ENCODE data around the gene DCAF5. TPM values are rescaled to one million over a fixed set of nuclear protein-coding genes. Genes with fewer than 3 reads are reported as not detected.
A peak's percentile ranks its signal among the peaks of the same experiment; 100 is the strongest.

The DCAF5 gene
- total and polyA plus RNA-seq, 12 donors, result 14.1 to 63.1 (median 57.4) TPM

DNA sequence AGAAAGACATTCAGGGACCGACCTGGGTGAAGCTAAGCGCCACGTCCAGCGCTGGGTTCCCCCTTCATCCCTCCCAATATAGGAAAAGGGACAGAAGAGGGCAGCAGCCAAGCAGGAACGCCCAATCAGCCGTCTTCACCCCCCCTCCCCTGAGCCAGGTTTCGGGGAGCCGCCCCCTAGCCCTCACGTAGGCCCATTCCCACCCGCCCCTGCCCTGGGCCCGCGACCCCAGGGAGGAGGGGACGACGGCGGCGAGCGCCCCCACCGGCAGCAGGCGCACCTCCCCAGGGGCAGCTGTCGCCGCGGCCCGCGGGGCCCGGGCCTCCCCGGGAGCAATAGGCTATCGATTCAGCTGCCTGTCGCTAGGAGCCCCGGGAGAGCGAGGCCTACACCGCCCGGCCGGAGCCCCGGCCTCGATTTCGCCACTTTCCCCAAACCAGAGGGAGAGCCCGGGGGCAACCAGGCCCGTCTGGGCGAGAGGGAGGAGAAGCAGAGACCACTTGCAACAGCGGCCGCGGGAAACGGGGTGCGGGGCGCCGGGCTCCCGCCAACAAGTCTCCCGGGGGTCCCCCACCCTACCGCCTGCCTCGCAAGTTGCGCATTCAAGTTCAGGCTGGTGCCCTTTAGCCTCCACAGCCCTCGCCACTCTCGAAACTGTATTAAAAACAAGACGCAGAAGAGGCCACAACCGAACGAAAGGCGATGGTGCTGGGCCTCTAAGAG lies 1.3 kb downstream of the DCAF5 start:
- Histone ChIP-seq H3K4me1 (peaks cover 3 to 50% (median 39%) of the 10 kb centered on the region in 9 donors), H3K27ac (peak overlapping the region; percentile 71 to 98 (median 94)), H3K36me3 (peaks cover 0 to 29% (median 0%) of the 10 kb centered on the region in 9 donors), H3K4me3 (peak overlapping the region; percentile 79 to 98 (median 90)), H3K27me3 (no peaks in the 10 kb centered on the region), H3K9me3 (no peaks in the 10 kb centered on the region)
- 0 to 1% methylated on average over 55 to 57 of the region's 57 CpGs for WGBS, 2 donors
- TF ChIP-seq, protein P1, sequence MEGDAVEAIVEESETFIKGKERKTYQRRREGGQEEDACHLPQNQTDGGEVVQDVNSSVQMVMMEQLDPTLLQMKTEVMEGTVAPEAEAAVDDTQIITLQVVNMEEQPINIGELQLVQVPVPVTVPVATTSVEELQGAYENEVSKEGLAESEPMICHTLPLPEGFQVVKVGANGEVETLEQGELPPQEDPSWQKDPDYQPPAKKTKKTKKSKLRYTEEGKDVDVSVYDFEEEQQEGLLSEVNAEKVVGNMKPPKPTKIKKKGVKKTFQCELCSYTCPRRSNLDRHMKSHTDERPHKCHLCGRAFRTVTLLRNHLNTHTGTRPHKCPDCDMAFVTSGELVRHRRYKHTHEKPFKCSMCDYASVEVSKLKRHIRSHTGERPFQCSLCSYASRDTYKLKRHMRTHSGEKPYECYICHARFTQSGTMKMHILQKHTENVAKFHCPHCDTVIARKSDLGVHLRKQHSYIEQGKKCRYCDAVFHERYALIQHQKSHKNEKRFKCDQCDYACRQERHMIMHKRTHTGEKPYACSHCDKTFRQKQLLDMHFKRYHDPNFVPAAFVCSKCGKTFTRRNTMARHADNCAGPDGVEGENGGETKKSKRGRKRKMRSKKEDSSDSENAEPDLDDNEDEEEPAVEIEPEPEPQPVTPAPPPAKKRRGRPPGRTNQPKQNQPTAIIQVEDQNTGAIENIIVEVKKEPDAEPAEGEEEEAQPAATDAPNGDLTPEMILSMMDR (IDR thresholded peaks at IDR 0.05), result peak; percentile 32 to 75 (median 63)
- DNase-seq, result peak; percentile 67 to 78
- intact Hi-C loops (cut with DNase I), result loop anchor here in 6 of 10 donors (2.0 to 10.0 kb wide), 5 partner anchors 21 to 91 kb away; partner anchors contain the start of gene EXD2 (in 4 of the 6)
- peak; percentile 73 to 91 (median 78) for ATAC-seq

DNA sequence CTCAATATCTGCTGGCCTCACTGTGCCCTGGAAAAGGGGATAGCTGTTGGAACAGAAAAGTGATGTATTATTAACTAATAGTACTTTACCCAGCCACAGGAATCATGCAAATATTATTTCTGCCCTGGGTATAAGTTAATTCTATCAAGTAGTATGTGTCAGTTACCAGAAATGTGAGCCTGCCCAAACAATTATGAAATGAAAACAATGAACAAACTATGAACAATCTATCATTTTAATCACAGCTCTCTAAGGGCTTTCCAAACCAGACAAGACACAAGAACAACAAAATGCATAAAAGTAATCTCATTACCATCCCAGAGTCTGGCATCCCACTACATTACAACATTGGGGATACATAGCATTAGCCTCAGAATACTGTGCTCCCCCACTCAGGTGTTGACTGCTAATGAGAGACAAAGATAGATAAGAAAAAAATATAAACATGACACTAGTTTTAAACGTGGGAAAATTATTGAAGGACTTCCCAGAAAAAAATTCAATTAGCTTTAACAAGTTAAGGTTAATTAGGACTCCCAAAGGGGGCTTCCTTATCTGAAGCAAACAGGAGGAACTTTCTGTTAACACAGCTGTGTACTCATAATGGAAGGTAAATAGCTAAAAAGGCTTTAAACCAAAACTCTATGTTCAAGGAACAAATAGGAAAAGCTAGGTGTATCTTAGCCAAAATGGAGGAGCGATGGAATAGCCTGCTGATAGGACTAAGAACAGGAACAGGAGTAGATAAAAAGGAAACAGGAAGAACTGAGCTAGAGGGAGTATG lies 3.3 kb downstream of the DCAF5 start:
- intact Hi-C loops (cut with DNase I), result loop anchor here in 7 of 10 donors (2.0 to 10.0 kb wide), 6 partner anchors 19 to 215 kb away; partner anchors contain the start of gene EXD2 (in 4 of the 7)
- DNase-seq, result no peak
- peak overlapping the region in 3 of 10 donors; percentile 20 to 98 (median 93) for H3K27ac ChIP-seq
- H3K4me1 ChIP-seq, result peaks cover 3 to 54% (median 36%) of the 10 kb centered on the region in 9 donors
- no peaks in the 10 kb centered on the region for H3K27me3 ChIP-seq
- H3K4me3 ChIP-seq, result no peak overlapping the region
- no peaks in the 10 kb centered on the region for H3K9me3 ChIP-seq
- peaks cover 0 to 39% (median 0%) of the 10 kb centered on the region in 9 donors for H3K36me3 ChIP-seq
- TF ChIP-seq, protein P1 (IDR thresholded peaks at IDR 0.05), result no peak
- 28 to 30% methylated on average over 2 of the region's 2 CpGs for WGBS, 2 donors
- no peak for ATAC-seq

DNA sequence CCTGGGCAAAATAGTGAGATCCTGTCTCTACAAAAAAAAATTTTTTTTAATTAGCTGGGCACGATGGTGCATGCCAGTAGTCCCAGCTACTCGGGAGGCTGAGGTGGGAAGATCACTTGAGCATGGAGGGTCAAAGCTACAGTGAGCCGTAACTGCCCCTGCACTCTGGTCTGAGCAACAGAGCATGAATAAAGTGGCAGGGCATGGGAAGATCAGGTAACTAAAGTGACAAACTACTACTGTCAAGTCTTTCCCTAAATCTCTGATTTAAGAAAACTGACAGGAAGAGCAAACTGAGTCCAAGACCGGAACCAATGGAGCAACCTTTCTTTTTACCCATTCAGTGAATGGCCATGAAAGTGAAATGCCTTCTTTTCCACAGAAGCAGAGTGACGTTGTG lies 10.8 kb downstream of the DCAF5 start:
- ATAC-seq (no peak), DNase-seq (no peak)
- TF ChIP-seq, protein P1 (IDR thresholded peaks at IDR 0.05), result no peak
- 88 to 92% methylated on average over 5 of the region's 5 CpGs for WGBS, 2 donors
- Histone ChIP-seq H3K27me3 (no peaks in the 10 kb centered on the region), H3K36me3 (peaks cover 0 to 56% (median 0%) of the 10 kb centered on the region in 9 donors), H3K27ac (no peak overlapping the region), H3K4me3 (no peak overlapping the region), H3K9me3 (no peaks in the 10 kb centered on the region), H3K4me1 (peaks cover 0 to 50% (median 34%) of the 10 kb centered on the region in 9 donors)
- intact Hi-C loops (cut with DNase I), result loop anchor here in 2 of 10 donors (10.0 kb wide), 1 partner anchor 223 kb away; no protein-coding TSS in a partner anchor

DNA sequence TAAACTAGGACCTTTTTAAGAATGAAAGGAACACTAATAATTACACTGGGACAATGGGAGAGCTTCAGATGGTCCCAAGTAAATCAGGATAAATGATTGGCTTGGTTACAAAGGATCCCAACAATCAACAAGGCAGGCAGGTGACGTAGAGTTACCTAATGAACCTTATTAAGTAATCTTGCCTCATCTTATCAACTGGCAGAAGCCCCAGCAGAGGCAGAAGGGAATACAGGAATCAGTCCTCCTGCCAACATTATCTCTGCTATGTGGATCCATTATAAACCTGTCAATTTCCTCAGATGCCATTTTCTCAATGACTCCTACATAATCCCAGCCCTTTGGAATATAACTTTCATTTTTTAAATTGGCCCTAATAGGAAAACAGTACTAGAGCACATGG lies 11.4 kb downstream of the DCAF5 start:
- peaks cover 0 to 53% (median 0%) of the 10 kb centered on the region in 9 donors for H3K36me3 ChIP-seq
- no peak overlapping the region for H3K27ac ChIP-seq
- H3K4me1 ChIP-seq, result peaks cover 0 to 50% (median 37%) of the 10 kb centered on the region in 9 donors
- no peaks in the 10 kb centered on the region for H3K27me3 ChIP-seq
- H3K4me3 ChIP-seq, result no peak overlapping the region
- DNase-seq (no peak), ATAC-seq (no peak)
- TF ChIP-seq, protein P1 (IDR thresholded peaks at IDR 0.05), result no peak
- H3K9me3 ChIP-seq, result no peaks in the 10 kb centered on the region
- 62 to 69% methylated on average over 1 of the region's 1 CpG for WGBS, 2 donors
- intact Hi-C loops (cut with DNase I), result loop anchor here in 2 of 10 donors (10.0 kb wide), 1 partner anchor 223 kb away; no protein-coding TSS in a partner anchor
